ENCODE data around the gene SBF1. TPM values are rescaled to one million over a fixed set of nuclear protein-coding genes. Genes with fewer than 3 reads are reported as not detected.

The SBF1 gene
- total RNA-seq, 4 donors from 2014 or later, result 19.9 to 66.1 (median 26.7) TPM

DNA sequence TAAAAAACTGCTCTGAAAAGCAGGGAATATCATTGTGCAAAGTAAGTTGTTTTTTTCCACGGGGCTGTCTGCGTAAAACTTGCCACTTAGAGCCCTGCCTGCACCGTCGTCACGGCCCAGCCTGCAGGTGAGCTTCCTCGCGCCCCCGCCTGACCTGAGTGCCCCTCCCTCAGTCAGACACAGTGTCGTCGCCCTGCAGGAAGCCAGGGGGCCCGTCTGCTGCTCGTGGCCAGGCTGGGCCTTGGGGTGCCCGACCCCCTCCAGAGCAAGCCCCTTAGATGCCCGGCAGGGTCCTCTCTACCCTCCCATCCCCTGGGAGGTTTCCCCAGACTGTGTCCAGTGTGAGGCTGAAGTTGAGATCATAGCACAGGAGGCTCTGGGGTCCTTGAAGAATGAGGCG, 31.6 kb downstream of the SBF1 start:
- TF ChIP-seq, protein P1, sequence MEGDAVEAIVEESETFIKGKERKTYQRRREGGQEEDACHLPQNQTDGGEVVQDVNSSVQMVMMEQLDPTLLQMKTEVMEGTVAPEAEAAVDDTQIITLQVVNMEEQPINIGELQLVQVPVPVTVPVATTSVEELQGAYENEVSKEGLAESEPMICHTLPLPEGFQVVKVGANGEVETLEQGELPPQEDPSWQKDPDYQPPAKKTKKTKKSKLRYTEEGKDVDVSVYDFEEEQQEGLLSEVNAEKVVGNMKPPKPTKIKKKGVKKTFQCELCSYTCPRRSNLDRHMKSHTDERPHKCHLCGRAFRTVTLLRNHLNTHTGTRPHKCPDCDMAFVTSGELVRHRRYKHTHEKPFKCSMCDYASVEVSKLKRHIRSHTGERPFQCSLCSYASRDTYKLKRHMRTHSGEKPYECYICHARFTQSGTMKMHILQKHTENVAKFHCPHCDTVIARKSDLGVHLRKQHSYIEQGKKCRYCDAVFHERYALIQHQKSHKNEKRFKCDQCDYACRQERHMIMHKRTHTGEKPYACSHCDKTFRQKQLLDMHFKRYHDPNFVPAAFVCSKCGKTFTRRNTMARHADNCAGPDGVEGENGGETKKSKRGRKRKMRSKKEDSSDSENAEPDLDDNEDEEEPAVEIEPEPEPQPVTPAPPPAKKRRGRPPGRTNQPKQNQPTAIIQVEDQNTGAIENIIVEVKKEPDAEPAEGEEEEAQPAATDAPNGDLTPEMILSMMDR (IDR thresholded peaks at IDR 0.05; ENCODE audit: low read depth), result no peak

DNA sequence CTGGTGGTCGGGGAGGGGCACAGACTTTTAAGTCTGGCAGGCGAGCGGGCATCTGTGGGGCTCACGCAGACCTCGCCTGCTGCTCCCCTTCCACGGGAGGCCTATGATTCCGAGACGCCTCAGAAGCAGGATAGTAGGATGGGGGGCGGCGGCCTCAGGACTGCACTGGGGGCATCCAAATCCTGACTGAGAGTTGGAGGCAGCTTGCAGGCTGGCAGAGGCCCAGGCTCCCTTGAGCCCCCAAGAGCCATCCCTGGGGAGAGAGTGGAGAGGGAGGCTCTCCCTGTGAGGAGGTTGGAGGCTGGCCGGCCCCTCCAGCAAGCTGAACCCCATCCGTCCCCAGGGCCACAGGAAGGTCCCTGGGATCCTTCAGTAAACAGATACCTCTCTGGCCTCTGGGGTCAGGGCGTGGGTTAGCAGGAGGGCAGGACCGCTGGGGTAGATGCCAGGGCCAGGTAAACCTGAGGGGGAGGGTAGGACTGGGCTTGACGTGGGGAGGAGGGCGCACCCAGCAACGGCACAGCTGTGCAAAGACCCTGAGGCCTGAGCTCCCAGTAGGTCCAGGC, 33.3 kb downstream of the SBF1 start:
- TF ChIP-seq, protein P1 (IDR thresholded peaks at IDR 0.05; ENCODE audit: low read depth), result no peak

DNA sequence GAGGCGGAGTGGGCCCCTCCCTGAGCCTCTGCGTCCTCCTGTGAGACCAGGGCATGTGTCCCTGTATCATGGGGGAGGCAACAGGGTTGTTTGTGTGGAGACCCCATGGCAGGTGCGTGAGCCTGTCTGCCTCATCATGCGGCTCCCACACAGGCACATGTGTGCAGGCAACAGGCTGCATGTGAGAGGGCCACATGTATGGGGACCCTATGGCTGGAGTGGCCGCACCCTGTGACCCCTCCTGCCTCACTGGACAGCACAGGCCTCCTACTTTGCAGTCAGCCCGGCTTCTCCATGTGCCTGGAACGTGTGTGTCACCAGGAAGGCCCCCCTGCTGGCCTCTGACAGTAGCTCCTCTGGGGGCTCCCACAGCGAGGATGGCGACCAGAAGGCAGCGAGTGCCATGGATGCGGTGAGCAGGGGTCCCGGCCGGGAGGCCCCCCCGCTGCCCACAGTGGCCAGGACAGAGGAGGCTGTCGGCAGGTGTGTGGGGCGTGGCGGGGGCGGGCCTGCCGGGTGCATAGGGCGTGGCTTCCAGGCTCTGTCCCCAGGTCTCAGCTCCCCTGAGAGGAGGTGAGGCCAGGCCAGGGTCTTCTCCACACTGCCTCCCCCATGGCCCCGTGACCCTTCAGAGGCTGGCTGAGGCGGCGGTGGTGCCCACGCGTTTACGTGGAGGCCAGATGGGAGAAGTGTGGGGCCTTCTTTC, 34.1 kb downstream of the SBF1 start:
- TF ChIP-seq, protein P1 (IDR thresholded peaks at IDR 0.05; ENCODE audit: low read depth), result no peak

DNA sequence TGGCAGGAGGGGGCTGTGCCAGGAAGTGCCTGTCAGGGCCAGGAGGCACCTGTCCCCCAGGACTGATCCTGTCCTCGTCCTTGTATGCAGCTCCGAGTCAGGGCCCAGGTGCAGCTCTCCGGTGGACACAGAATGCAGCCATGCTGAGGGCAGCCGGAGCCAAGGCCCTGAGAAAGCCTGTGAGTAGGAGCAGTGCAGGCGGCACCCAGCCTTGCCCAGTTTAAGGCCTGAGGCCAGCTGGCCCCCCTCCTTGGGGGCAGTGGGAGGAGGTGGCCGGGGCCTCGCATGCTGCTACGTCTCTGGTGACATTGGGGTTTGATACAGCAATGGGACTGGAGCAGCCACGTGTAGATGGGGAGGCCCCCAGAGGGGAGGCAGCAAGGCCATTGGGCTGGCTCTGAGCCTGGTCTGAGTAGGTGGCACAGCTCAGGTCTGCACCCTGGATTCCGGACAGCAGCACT, 34.9 kb downstream of the SBF1 start:
- TF ChIP-seq, protein P1 (IDR thresholded peaks at IDR 0.05; ENCODE audit: low read depth), result no peak

DNA sequence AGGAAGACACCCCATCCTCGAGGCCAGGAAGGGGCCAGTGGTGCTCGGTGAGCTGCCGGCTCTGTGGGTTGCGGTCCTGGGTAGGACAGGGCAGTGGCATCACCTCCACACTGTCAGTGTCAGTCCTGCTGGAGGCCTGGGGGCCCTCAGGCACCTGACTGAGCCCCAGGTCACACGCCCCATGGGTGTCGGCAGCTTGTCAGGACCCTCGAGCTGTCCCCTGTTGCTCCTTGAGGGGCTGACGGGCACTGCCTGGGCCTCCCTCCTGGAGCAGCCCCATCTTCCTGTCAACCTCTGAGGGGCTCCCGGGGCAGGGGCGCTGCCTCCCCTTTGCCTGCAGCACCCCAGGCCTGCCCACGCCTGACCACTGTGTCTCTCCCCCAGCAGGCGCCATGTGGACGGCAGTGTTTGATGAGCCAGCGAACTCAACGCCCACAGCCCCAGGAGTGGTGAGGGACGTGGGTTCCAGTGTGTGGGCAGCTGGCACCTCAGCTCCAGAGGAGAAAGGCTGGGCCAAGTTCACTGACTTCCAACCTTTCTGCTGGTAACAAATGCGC, 35.4 kb downstream of the SBF1 start:
- TF ChIP-seq, protein P1 (IDR thresholded peaks at IDR 0.05; ENCODE audit: low read depth), result no peak

DNA sequence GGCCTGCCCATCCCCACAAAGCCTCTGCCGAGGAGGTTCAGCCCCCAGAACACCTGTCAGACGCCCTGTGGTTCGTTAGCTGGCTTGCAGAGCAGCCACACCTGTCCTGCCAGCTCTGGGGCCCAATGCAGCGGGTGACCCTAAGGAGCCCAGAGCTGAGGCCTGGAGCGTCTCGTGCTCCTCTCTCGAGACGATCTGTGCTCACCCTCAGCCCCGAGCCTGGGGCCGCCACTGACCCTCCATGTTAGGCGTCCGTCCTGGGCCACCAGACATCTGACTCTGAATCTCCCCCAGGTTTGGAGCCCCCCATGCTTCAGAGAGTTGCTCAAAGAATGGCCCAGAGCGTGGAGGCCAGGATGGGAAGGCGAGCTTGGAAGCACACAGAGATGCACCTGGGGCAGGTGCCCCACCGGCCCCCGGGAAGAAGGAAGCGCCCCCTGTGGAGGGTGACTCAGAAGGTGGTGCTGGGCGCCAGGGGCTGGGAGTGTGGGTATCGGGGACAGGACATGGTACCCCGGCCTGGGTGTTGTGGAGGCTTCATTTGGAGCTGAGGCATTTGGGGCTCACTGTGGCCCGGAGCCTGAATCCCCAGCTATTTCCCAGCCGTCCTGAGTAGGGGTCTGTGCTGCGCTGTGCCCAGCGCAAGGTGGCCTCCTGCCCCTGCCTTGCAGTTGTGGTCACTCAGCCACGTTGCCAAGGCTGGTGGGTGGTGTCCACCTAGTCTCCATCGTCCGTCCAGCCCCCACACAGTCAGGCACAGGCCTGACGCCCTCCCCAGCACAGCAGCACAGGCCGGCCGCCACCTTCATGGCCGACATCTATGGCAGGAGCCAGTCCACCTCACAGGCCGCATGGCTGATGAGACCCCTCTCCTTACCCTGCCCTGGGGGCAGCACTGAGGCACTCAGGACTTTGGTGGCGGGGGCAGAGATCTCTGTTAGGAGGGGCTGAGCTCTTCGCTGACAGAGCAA, 36.2 kb downstream of the SBF1 start:
- TF ChIP-seq, protein P1 (IDR thresholded peaks at IDR 0.05; ENCODE audit: low read depth), result no peak

All from subcutaneous adipose tissue (tissue), 4 donors.